MM.1S (cell line): ENCODE measurements around the gene CARMIL1.
"Not testable (repeated sequence)": the region's sequence is repeated elsewhere in the genome, so short reads cannot be mapped to it uniquely, and the experiment has no call there.

Source experiments
- DNase-seq: peaks from one replicate; pipeline ENCODE4 v3.0.0-alpha.2; 2015
- H2AFZ ChIP-seq: fragments of 300-600 bp; sonication (generic); 2 replicates; pipeline ENCODE4 v1.6.0; 2016; ENCODE audit warnings: antibody characterized with exemption, low read length
- H3F3A ChIP-seq: fragments of 300-600 bp; sonication (generic); 2 replicates; pipeline ENCODE4 v1.6.1; 2016; ENCODE audit warnings: mild to moderate bottlenecking, antibody characterized with exemption, low read length, moderate library complexity, mixed read lengths; ENCODE audit not compliant: insufficient read depth
- H3K27ac ChIP-seq: fragments of 300-600 bp; sonication (generic); 2 replicates; pipeline ENCODE4 v1.5.1; 2016; ENCODE audit warnings: mild to moderate bottlenecking, low read length
- H3K27me3 ChIP-seq: fragments of 300-600 bp; sonication (generic); replicated peaks from 2 replicates; pipeline ENCODE4 v1.6.0; 2016; ENCODE audit warnings: low read length; ENCODE audit not compliant: insufficient read depth
- H3K36me3 ChIP-seq: fragments of 300-600 bp; sonication (generic); replicated peaks from 2 replicates; pipeline ENCODE4 v1.6.1; 2016; ENCODE audit warnings: mild to moderate bottlenecking, low read length, mixed read lengths; ENCODE audit not compliant: insufficient read depth
- H3K4me1 ChIP-seq: fragments of 300-600 bp; sonication (generic); 2 replicates; pipeline ENCODE4 v1.6.1; 2016; ENCODE audit warnings: low read length, mixed read lengths
- H3K4me2 ChIP-seq: fragments of 300-600 bp; sonication (generic); 2 replicates; pipeline ENCODE4 v1.6.0; 2016; ENCODE audit warnings: low read depth, low read length
- H3K4me3 ChIP-seq: fragments of 300-600 bp; sonication (generic); 2 replicates; pipeline ENCODE4 v1.5.1; 2016; ENCODE audit warnings: low read length, mixed read lengths
- H3K79me2 ChIP-seq: fragments of 300-600 bp; sonication (generic); 2 replicates; pipeline ENCODE4 v1.6.1; 2016; ENCODE audit warnings: mixed run types, low read length, mixed read lengths
- H3K9ac ChIP-seq: fragments of 300-600 bp; sonication (generic); 2 replicates; pipeline ENCODE4 v1.6.1; 2016; ENCODE audit warnings: low read length, mixed read lengths
- H3K9me2 ChIP-seq: fragments of 300-600 bp; sonication (generic); replicated peaks from 2 replicates; pipeline ENCODE4 v1.6.1; 2016; ENCODE audit warnings: mild to moderate bottlenecking, low read length, mixed read lengths; ENCODE audit not compliant: insufficient read depth
- H3K9me3 ChIP-seq: fragments of 300-600 bp; sonication (generic); replicated peaks from 2 replicates; pipeline ENCODE4 v1.6.1; 2016; ENCODE audit warnings: mild to moderate bottlenecking, low read length, mixed read lengths; ENCODE audit not compliant: insufficient read depth
- H4K20me1 ChIP-seq: fragments of 300-600 bp; sonication (generic); 2 replicates; pipeline ENCODE4 v1.6.1; 2016; ENCODE audit warnings: mild to moderate bottlenecking, low read length, moderate library complexity, mixed read lengths; ENCODE audit not compliant: insufficient read depth
- CTCF ChIP-seq: fragments of 300-600 bp; sonication (generic); IDR thresholded peaks from 2 replicates; pipeline ENCODE4 v1.5.1; 2016; ENCODE audit warnings: antibody characterized with exemption, low read length, mixed read lengths
- EZH2 ChIP-seq: fragments of 300-600 bp; sonication (generic); optimal IDR thresholded peaks from 2 replicates; pipeline ENCODE3; 2017; ENCODE audit warnings: low read depth, mild to moderate bottlenecking, antibody characterized with exemption, low read length, mixed read lengths
- EZH2phosphoT487 ChIP-seq: fragments of 300-600 bp; sonication (generic); IDR thresholded peaks from 2 replicates; pipeline ENCODE4 v1.6.1; 2018; ENCODE audit warnings: antibody characterized with exemption, low read length

Gene CARMIL1

GRCh38 chr6:25583099-25583498 is 303.9 kb downstream of the CARMIL1 start:
- TF ChIP-seq EZH2 = no peak
- no peak for TF ChIP-seq CTCF
- TF ChIP-seq EZH2phosphoT487 = no peak
- no peaks in the 10 kb centered on the region for H4K20me1 ChIP-seq
- no peak for DNase-seq
- H3K79me2 ChIP-seq = no peaks in the 10 kb centered on the region
- no peaks in the 10 kb centered on the region for H3K27me3 ChIP-seq
- H3F3A ChIP-seq = peaks cover 11% of the 10 kb centered on the region
- H3K9me2 ChIP-seq = no peaks in the 10 kb centered on the region
- H2AFZ ChIP-seq = no peak overlapping the region
- no peak overlapping the region for H3K9ac ChIP-seq
- no peaks in the 10 kb centered on the region for H3K9me3 ChIP-seq
- H3K4me3 ChIP-seq = no peak overlapping the region
- H3K36me3 ChIP-seq = no peaks in the 10 kb centered on the region; the same call in 1 of the 2 replicates
- H3K4me2 ChIP-seq = no peak overlapping the region
- H3K4me1 ChIP-seq = peaks cover 19% of the 10 kb centered on the region
- no peak overlapping the region for H3K27ac ChIP-seq

- DNase-seq = no peak
- no peak for TF ChIP-seq EZH2
- TF ChIP-seq CTCF = no peak
- no peak for TF ChIP-seq EZH2phosphoT487
- no peaks in the 10 kb centered on the region for H3K9me3 ChIP-seq
- H3K4me3 ChIP-seq = no peak overlapping the region
- peaks cover 16% of the 10 kb centered on the region for H3K4me1 ChIP-seq
- H3K36me3 ChIP-seq = no peaks in the 10 kb centered on the region; the same call in 1 of the 2 replicates
- peaks cover 11% of the 10 kb centered on the region for H3F3A ChIP-seq
- H3K27ac ChIP-seq = no peak overlapping the region
- H3K4me2 ChIP-seq = no peak overlapping the region
- H3K9me2 ChIP-seq = no peaks in the 10 kb centered on the region
- no peaks in the 10 kb centered on the region for H4K20me1 ChIP-seq
- H3K79me2 ChIP-seq = no peaks in the 10 kb centered on the region
- no peaks in the 10 kb centered on the region for H3K27me3 ChIP-seq
- H3K9ac ChIP-seq = no peak overlapping the region
- no peak overlapping the region for H2AFZ ChIP-seq
Measured at GRCh38 chr6:25583906-25584305, 304.7 kb downstream of the CARMIL1 start.

- Histone ChIP-seq H3K4me3 (no peak overlapping the region), H3K9me2 (no peaks in the 10 kb centered on the region), H3K27me3 (no peaks in the 10 kb centered on the region), H3F3A (no peaks in the 10 kb centered on the region; the same call in 1 of the 2 replicates), H2AFZ (no peak overlapping the region), H3K9me3 (no peaks in the 10 kb centered on the region), H3K36me3 (no peaks in the 10 kb centered on the region; the same call in 1 of the 2 replicates), H3K27ac (no peak overlapping the region), H3K4me2 (no peak overlapping the region), H4K20me1 (no peaks in the 10 kb centered on the region), H3K9ac (no peak overlapping the region), H3K4me1 (peaks cover 5% of the 10 kb centered on the region; the same call in 1 of the 2 replicates), H3K79me2 (no peaks in the 10 kb centered on the region)
- TF ChIP-seq EZH2 (no peak), CTCF (no peak), EZH2phosphoT487 (no peak)
- no peak for DNase-seq
Measured at GRCh38 chr6:25585225-25585624, 306.1 kb downstream of the CARMIL1 start.

GRCh38 chr6:25586119-25586518 is 306.9 kb downstream of the CARMIL1 start:
- not testable (repeated sequence) for H3K4me1 ChIP-seq, H3K9ac ChIP-seq, H3K79me2 ChIP-seq, H3K9me2 ChIP-seq, H3K9me3 ChIP-seq, H2AFZ ChIP-seq, H3K4me3 ChIP-seq, H3K4me2 ChIP-seq, DNase-seq, H3F3A ChIP-seq, H3K36me3 ChIP-seq, H3K27me3 ChIP-seq, H3K27ac ChIP-seq, H4K20me1 ChIP-seq
